UCSD-AML1 (cell line): ENCODE results near the gene CNKSR1.

Experiments used
- DNase-seq: peaks from one replicate; lab custom pipeline; 2025; ENCODE audit not compliant: unreplicated experiment; lab: John Stamatoyannopoulos, UW

CNKSR1 gene

GRCh38 chr1:26182383-26182696, 5.0 kb downstream of the CNKSR1 start:
- DNase-seq = no peak

GRCh38 chr1:26184086-26184485, 6.8 kb downstream of the CNKSR1 start:
- no peak for DNase-seq

GRCh38 chr1:26184883-26185282, 7.6 kb downstream of the CNKSR1 start:
- DNase-seq = no peak

- DNase-seq = no peak
These were observed 10.6 kb downstream of the CNKSR1 start for GRCh38 chr1:26187882-26188281.

GRCh38 chr1:26188477-26188876, 11.2 kb downstream of the CNKSR1 start:
- no peak for DNase-seq

GRCh38 chr1:26189331-26189730, 12.0 kb downstream of the CNKSR1 start:
- DNase-seq = no peak

GRCh38 chr1:26189751-26190275, 12.5 kb downstream of the CNKSR1 start:
- DNase-seq = no peak

GRCh38 chr1:26190373-26190987, 13.2 kb downstream of the CNKSR1 start, which contains the start of gene CATSPER4:
Gene CATSPER4, plus strand, starts transcription at chr1:26190602. Its CDS starts 26 bp downstream, at chr1:26190628.
- no peak for DNase-seq

GRCh38 chr1:26191739-26192138, 14.4 kb downstream of the CNKSR1 start:
- no peak for DNase-seq

- no peak for DNase-seq
These were observed 18.5 kb downstream of the CNKSR1 start for GRCh38 chr1:26195805-26196204.

- DNase-seq = no peak
These were observed 20.0 kb downstream of the CNKSR1 start for GRCh38 chr1:26197301-26197700.

GRCh38 chr1:26197813-26198212, 20.5 kb downstream of the CNKSR1 start:
- no peak for DNase-seq

GRCh38 chr1:26200413-26200812, 23.1 kb downstream of the CNKSR1 start:
- DNase-seq = no peak

- DNase-seq = peak; percentile 21
These were observed 26.5 kb downstream of the CNKSR1 start for GRCh38 chr1:26203642-26204318.

GRCh38 chr1:26210147-26210870, 33.0 kb downstream of the CNKSR1 start:
- DNase-seq = no peak

- no peak for DNase-seq
These were observed 35.4 kb downstream of the CNKSR1 start for GRCh38 chr1:26212726-26213125.

GRCh38 chr1:26213335-26213905, 36.1 kb downstream of the CNKSR1 start:
- DNase-seq = no peak

- DNase-seq = no peak
These were observed 38.0 kb downstream of the CNKSR1 start for GRCh38 chr1:26215246-26215645.

- DNase-seq = no peak
These were observed 41.7 kb downstream of the CNKSR1 start for GRCh38 chr1:26218906-26219494.

- no peak for DNase-seq
These were observed 43.1 kb downstream of the CNKSR1 start for GRCh38 chr1:26220199-26220912.

GRCh38 chr1:26221094-26221493, 43.8 kb downstream of the CNKSR1 start:
- DNase-seq = no peak
